ENCODE measurements around the gene HERPUD2.

HERPUD2 gene

DNA sequence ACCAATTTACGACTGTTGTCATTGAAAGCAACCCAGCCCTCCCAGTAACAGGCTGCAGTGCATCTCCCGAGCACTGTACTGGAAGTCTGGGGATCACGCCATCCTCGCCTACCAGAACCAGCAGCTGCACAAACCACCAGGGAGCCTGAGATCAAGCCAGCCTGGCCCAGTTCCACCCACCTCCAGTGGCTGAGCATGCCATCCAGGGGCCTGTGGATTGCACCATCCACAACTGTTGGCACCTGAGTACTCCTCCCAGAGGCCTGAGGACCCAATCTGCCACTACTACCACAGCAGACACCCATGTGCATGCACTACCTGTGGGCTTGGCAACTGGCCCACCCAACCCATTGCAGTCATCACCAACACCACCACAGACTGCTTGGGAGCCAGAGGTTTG is 44.2 kb downstream of the HERPUD2 start:
- H3K9me2 ChIP-seq (replicated peaks; ENCODE audit: insufficient read depth, low read length) = no peaks in the 10 kb centered on the region
- H3K9me3 ChIP-seq (ENCODE audit: insufficient read depth, low read length) = peaks cover 14% of the 10 kb centered on the region; the same call in 1 of the 2 replicates
- H3K4me3 ChIP-seq (ENCODE audit: insufficient read depth, low read length, poor library complexity, severe bottlenecking) = no peak overlapping the region
- H3K4me2 ChIP-seq (ENCODE audit: low read depth, low read length, poor library complexity, severe bottlenecking) = no peak overlapping the region
- TF ChIP-seq, protein P1, sequence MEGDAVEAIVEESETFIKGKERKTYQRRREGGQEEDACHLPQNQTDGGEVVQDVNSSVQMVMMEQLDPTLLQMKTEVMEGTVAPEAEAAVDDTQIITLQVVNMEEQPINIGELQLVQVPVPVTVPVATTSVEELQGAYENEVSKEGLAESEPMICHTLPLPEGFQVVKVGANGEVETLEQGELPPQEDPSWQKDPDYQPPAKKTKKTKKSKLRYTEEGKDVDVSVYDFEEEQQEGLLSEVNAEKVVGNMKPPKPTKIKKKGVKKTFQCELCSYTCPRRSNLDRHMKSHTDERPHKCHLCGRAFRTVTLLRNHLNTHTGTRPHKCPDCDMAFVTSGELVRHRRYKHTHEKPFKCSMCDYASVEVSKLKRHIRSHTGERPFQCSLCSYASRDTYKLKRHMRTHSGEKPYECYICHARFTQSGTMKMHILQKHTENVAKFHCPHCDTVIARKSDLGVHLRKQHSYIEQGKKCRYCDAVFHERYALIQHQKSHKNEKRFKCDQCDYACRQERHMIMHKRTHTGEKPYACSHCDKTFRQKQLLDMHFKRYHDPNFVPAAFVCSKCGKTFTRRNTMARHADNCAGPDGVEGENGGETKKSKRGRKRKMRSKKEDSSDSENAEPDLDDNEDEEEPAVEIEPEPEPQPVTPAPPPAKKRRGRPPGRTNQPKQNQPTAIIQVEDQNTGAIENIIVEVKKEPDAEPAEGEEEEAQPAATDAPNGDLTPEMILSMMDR (IDR thresholded peaks at IDR 0.05; ENCODE audit: insufficient read depth, low read length, poor library complexity, severe bottlenecking) = no peak
- TF ChIP-seq EZH2phosphoT487 (conservative IDR thresholded peaks at IDR 0.05; ENCODE audit: low read length) = no peak
- no peak overlapping the region for H2AFZ ChIP-seq (ENCODE audit: low read depth, low read length, severe bottlenecking)
- peaks cover 5% of the 10 kb centered on the region for H3K36me3 ChIP-seq (ENCODE audit: low read length)
- H3F3A ChIP-seq (ENCODE audit: insufficient read depth) = no peaks in the 10 kb centered on the region
- no peaks in the 10 kb centered on the region for H3K79me2 ChIP-seq (ENCODE audit: insufficient read depth, low read length)
- no peaks in the 10 kb centered on the region for H3K27me3 ChIP-seq (ENCODE audit: low read length)
- H4K20me1 ChIP-seq (ENCODE audit: low read depth, low read length) = no peaks in the 10 kb centered on the region
- no peak overlapping the region for H3K9ac ChIP-seq (ENCODE audit: low read length)
- no peak overlapping the region for H3K27ac ChIP-seq (ENCODE audit: low read depth, low read length)

DNA sequence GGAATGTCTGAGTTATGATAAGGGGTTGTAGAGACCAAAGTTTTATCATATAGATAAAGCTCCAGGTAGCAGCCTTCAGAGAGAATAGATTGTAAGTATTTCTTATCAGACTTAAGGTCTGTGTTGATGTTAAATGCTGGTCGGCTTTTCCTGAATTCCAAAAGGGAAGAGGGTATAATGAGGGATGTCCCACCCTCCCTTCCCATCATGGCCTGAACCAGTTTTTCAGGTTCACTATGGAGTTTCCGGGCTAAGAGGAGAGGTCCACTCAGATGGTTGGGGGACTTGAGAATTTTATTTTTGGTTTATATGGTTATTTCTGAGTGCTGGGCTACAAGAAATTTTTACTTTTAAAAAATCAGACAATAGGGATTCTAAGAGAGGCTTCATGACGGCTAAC is 45.2 kb downstream of the HERPUD2 start:
- Histone ChIP-seq H3K9ac (ENCODE audit: low read length) (no peak overlapping the region), H3K4me2 (ENCODE audit: low read depth, low read length, poor library complexity, severe bottlenecking) (no peak overlapping the region), H3K79me2 (ENCODE audit: insufficient read depth, low read length) (no peaks in the 10 kb centered on the region), H2AFZ (ENCODE audit: low read depth, low read length, severe bottlenecking) (no peak overlapping the region), H3K36me3 (ENCODE audit: low read length) (peaks cover 5% of the 10 kb centered on the region), H4K20me1 (ENCODE audit: low read depth, low read length) (no peaks in the 10 kb centered on the region), H3F3A (ENCODE audit: insufficient read depth) (no peaks in the 10 kb centered on the region), H3K27ac (ENCODE audit: low read depth, low read length) (no peak overlapping the region), H3K4me3 (ENCODE audit: insufficient read depth, low read length, poor library complexity, severe bottlenecking) (no peak overlapping the region), H3K27me3 (ENCODE audit: low read length) (no peaks in the 10 kb centered on the region), H3K9me3 (ENCODE audit: insufficient read depth, low read length) (peaks cover 14% of the 10 kb centered on the region; the same call in 1 of the 2 replicates), H3K9me2 (replicated peaks; ENCODE audit: insufficient read depth, low read length) (no peaks in the 10 kb centered on the region)
- TF ChIP-seq, protein P1 (IDR thresholded peaks at IDR 0.05; ENCODE audit: insufficient read depth, low read length, poor library complexity, severe bottlenecking) = no peak
- TF ChIP-seq EZH2phosphoT487 (conservative IDR thresholded peaks at IDR 0.05; ENCODE audit: low read length) = no peak

DNA sequence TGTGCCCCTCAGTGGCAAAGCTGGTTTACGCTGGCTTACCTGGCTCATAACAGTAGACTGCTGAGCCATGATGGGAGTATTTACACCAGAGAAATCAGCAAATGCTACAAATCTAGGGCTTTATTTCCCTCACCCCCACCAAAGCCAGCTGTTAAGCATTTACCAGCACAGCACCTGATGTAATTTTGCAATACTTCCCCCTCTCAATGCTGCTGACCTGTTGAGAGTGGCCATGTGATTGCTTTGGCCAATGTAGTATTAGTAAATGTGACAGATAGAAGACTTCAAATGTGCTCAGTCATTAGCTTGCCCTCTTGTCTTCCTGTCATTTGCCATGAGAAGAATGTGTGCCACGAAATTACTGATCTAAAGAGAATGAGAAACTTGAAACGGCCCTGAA is 46.6 kb downstream of the HERPUD2 start:
- Histone ChIP-seq H3K36me3 (ENCODE audit: low read length) (peaks cover 5% of the 10 kb centered on the region), H3K9me3 (ENCODE audit: insufficient read depth, low read length) (peaks cover 13% of the 10 kb centered on the region; the same call in 1 of the 2 replicates), H3K4me3 (ENCODE audit: insufficient read depth, low read length, poor library complexity, severe bottlenecking) (no peak overlapping the region), H3K27me3 (ENCODE audit: low read length) (no peaks in the 10 kb centered on the region), H3K27ac (ENCODE audit: low read depth, low read length) (no peak overlapping the region), H3F3A (ENCODE audit: insufficient read depth) (no peaks in the 10 kb centered on the region), H2AFZ (ENCODE audit: low read depth, low read length, severe bottlenecking) (no peak overlapping the region), H3K9ac (ENCODE audit: low read length) (no peak overlapping the region), H4K20me1 (ENCODE audit: low read depth, low read length) (no peaks in the 10 kb centered on the region), H3K79me2 (ENCODE audit: insufficient read depth, low read length) (no peaks in the 10 kb centered on the region), H3K9me2 (replicated peaks; ENCODE audit: insufficient read depth, low read length) (no peaks in the 10 kb centered on the region), H3K4me2 (ENCODE audit: low read depth, low read length, poor library complexity, severe bottlenecking) (no peak overlapping the region)
- no peak for TF ChIP-seq EZH2phosphoT487 (conservative IDR thresholded peaks at IDR 0.05; ENCODE audit: low read length)
- TF ChIP-seq, protein P1 (IDR thresholded peaks at IDR 0.05; ENCODE audit: insufficient read depth, low read length, poor library complexity, severe bottlenecking) = no peak
